Measurements from ENCODE around the gene DNAAF3. TPM values are rescaled to one million over a fixed set of nuclear protein-coding genes. Genes with fewer than 3 reads are reported as not detected.

The DNAAF3 gene
- total RNA-seq, 1 donor from 2014 or later = 1.5 TPM

DNA sequence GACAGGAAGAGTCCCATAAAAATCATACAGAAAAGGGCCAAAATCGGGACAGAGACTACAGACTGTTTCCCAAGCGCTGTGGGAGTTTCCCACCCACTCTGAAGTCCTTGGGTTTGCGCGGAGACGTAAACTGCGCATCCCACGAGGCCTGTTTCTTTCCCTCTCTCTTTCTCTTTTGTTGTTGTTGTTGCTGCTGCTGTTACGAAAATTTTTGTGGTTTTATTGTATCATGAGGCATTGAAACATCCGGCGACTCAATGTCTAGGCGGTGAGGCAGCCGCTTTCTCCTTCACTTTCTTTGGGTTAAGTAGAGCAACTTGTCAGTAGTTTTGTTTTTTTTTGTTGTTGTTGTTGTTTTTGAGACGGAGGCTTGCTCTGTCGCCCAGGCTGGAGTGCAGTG lies 47.4 kb downstream of the DNAAF3 start:
- TF ChIP-seq, protein P1, sequence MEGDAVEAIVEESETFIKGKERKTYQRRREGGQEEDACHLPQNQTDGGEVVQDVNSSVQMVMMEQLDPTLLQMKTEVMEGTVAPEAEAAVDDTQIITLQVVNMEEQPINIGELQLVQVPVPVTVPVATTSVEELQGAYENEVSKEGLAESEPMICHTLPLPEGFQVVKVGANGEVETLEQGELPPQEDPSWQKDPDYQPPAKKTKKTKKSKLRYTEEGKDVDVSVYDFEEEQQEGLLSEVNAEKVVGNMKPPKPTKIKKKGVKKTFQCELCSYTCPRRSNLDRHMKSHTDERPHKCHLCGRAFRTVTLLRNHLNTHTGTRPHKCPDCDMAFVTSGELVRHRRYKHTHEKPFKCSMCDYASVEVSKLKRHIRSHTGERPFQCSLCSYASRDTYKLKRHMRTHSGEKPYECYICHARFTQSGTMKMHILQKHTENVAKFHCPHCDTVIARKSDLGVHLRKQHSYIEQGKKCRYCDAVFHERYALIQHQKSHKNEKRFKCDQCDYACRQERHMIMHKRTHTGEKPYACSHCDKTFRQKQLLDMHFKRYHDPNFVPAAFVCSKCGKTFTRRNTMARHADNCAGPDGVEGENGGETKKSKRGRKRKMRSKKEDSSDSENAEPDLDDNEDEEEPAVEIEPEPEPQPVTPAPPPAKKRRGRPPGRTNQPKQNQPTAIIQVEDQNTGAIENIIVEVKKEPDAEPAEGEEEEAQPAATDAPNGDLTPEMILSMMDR (IDR thresholded peaks at IDR 0.05) = no peak
- Mint-ChIP-seq H3K27me3 (ENCODE audit: unreplicated experiment) (peaks cover 16% of the 10 kb centered on the region), H3K27ac (ENCODE audit: unreplicated experiment) (no peak overlapping the region), H3K4me3 (ENCODE audit: unreplicated experiment) (no peak overlapping the region), H3K36me3 (ENCODE audit: unreplicated experiment) (no peaks in the 10 kb centered on the region), H3K4me1 (ENCODE audit: unreplicated experiment) (peaks cover 28% of the 10 kb centered on the region), H3K9me3 (ENCODE audit: unreplicated experiment) (no peaks in the 10 kb centered on the region)
- DNase-seq (ENCODE audit: extremely low spot score, unreplicated experiment) = no peak

DNA sequence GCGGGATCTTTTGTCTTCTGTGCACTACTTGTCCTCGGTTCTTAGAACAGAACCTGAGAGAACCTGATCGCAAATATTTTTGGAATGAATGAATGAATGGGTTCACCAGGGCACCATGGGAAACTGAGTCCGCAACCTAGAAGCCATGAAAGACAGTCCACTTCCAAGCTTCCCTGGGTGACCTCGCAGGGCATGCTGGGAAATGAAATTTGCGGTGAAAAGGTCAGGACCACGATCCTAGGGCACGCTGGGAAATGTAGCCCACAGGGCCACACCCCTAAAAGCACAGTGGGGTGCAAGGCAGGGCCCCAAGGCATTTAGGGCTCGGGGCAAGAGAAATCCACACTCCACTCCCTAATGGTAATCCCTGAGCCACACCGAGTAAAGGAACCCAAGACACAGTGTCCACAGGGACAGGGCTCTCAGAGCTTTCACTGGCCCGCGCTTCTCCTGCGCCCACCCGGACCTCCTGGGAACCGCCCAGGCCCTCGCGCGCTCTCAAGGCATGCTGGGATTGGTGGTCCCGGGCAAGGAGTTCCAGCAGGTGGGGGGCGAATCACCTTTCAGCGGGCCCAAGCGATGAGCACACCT lies 47.9 kb downstream of the DNAAF3 start:
- no peaks in the 10 kb centered on the region for H3K36me3 Mint-ChIP-seq (ENCODE audit: unreplicated experiment)
- peak overlapping the region; percentile 99 for H3K27ac Mint-ChIP-seq (ENCODE audit: unreplicated experiment)
- peak overlapping the region; percentile 97 for H3K4me3 Mint-ChIP-seq (ENCODE audit: unreplicated experiment)
- H3K9me3 Mint-ChIP-seq (ENCODE audit: unreplicated experiment) = no peaks in the 10 kb centered on the region
- DNase-seq (ENCODE audit: extremely low spot score, unreplicated experiment) = no peak
- TF ChIP-seq, protein P1 (IDR thresholded peaks at IDR 0.05) = no peak
- H3K4me1 Mint-ChIP-seq (ENCODE audit: unreplicated experiment) = peaks cover 33% of the 10 kb centered on the region
- H3K27me3 Mint-ChIP-seq (ENCODE audit: unreplicated experiment) = peaks cover 11% of the 10 kb centered on the region

DNA sequence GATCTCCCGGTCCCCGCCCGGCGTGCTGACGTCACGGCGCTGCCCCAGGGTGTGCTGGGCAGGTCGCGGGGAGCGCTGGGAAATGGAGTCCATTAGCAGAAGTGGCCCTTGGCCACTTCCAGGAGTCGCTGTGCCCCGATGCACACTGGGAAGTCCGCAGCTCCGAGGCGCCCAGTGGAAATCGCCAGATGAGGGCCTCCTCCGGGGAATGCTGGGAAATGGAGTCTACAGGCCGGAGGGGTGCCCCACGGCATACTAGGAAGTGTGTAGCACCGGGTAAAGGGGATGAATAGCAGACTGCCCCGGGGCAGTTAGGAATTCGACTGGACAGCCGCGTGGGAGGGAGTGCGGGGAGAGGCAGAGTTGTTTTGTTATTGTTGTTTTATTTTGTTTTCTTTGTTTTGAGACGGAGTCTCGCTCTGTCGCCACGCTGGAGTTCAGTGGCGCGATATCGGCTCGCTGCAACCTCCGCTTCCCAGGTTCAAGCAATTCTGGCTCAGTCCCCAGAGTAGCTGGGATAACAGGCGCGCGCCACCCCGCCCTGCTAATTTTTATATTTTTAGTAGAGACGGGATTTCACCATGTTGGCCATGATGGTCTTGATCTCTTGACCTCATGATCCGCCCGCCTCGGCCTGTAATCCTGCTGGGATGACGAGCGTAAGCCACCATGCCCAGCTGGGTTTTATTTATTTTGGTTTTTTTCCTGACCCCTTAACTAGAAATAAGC lies 48.6 kb downstream of the DNAAF3 start:
- TF ChIP-seq, protein P1 (IDR thresholded peaks at IDR 0.05) = peak; percentile 10
- Mint-ChIP-seq H3K4me1 (ENCODE audit: unreplicated experiment) (peaks cover 39% of the 10 kb centered on the region), H3K27me3 (ENCODE audit: unreplicated experiment) (peaks cover 4% of the 10 kb centered on the region), H3K4me3 (ENCODE audit: unreplicated experiment) (peak overlapping the region; percentile 97), H3K36me3 (ENCODE audit: unreplicated experiment) (no peaks in the 10 kb centered on the region), H3K9me3 (ENCODE audit: unreplicated experiment) (no peaks in the 10 kb centered on the region), H3K27ac (ENCODE audit: unreplicated experiment) (peak overlapping the region; percentile 99)
- peak; percentile 98 for DNase-seq (ENCODE audit: extremely low spot score, unreplicated experiment)

DNA sequence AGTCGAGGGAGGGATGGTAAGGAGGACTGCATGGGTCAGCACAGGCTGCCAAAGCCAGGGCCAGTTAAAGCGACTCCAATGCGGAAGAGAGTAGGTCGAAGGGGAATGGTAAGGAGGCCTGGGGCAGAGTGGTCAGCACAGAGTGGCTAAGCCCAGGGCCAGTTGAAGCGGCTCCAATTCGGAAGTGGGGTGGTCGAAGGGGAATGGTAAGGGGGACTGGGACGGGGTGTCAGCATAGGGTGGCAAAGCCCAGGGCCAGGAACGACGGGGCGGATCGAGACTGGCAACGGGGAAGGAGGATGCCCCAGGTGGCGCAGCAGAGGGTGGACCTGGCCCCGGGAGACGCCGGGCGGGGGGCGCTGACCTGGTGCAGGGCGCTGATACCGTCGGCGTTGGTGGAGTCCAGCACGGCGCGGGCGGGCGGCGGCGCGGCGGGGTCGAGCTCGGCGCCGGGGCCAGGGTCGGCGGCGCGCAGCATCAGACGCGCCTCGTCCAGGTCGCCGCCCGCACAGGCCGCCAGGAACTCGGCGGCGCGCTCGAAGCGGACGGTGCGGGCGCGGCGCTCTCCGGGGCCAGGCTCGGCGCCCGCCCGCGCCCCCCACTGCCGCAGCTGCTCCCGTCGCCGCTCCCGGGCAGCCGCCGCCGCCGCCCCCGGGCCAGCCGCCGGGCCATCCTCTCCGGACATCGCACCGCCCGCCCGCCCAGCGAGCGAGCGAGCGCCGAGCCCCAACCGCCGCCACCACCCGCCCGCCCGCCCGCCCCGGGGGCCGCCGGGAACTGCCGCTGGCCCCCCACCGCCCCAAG lies 49.4 kb downstream of the DNAAF3 start, which contains the start of gene PPP1R12C:
Gene PPP1R12C (minus strand): TSS at position 779 of the 804 bp plus-strand sequence. CDS start 94 bp downstream, at position 685.
- H3K27ac Mint-ChIP-seq (ENCODE audit: unreplicated experiment) = peak within 1 kb of the TSS; percentile 99
- TF ChIP-seq, protein P1 (IDR thresholded peaks at IDR 0.05) = no peak
- H3K4me1 Mint-ChIP-seq (ENCODE audit: unreplicated experiment) = peaks cover 40% of the 10 kb centered on the region
- peaks cover 4% of the 10 kb centered on the region for H3K27me3 Mint-ChIP-seq (ENCODE audit: unreplicated experiment)
- no peaks in the 10 kb centered on the region for H3K36me3 Mint-ChIP-seq (ENCODE audit: unreplicated experiment)
- H3K9me3 Mint-ChIP-seq (ENCODE audit: unreplicated experiment) = no peaks in the 10 kb centered on the region
- H3K4me3 Mint-ChIP-seq (ENCODE audit: unreplicated experiment) = peak within 1 kb of the TSS; percentile 97
- no peak for DNase-seq (ENCODE audit: extremely low spot score, unreplicated experiment)
